ENCODE measurements around the gene TLK1. TPM values are rescaled to one million over a fixed set of nuclear protein-coding genes. Genes with fewer than 3 reads are reported as not detected.

TLK1 gene
- total and polyA plus RNA-seq, 9 of the 15 experiments (the other 6 are each of a cell fraction or from before 2014, with no cell fraction given) = 20.2 to 101 (median 40.5) TPM

DNA sequence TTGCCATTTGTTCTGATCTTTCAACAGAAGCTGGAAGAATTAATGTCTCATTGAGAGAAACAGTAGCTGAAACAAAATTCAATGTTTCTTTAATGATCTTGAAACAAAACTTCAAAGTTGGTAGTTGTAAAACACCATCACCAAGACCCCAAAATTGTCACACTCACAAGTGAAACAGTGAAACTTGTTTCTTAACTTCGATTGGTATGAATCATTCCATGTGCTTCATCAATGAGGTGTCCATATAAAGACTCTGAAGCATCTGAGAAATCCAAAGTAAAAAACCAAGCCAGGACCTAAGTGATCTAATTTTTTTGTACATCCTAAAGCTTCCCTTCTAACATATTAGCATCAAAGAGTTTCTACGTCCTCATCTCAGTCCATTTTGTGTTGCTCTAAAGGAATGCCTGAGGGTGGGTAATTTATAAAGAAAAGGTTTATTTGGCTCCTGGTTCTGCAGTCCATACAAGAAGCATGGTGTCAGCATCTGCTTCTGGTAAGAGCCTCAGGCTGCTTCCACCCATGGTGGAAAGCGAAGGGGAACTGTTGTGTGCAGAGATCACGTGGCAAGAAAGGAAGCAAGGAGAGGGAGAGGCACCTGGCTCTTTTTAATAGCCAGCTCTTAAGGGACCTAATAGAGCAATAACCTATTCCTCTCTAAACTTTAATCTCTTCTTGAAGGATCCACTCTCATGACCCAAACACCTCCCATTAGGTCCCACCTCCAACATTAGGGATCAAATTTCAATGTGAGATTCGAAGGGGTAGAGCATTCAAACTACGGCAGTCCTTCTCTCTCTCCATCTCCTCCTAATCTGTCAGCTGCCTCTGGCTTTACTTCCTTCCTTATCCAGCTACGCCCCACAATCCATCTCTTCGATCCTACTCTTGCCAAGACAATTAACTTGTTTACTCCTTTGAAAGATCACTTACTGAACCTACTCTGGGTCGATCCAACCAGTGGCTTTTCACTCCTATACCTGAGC, 20.7 kb upstream of the TLK1 start (continued):
- no peak for TF ChIP-seq HNRNPUL1 (IDR thresholded peaks at IDR 0.05; ENCODE audit: low read length)
- peak; percentile 56; the same call in 1 of the 2 replicates for TF ChIP-seq DPF2 (IDR thresholded peaks at IDR 0.05)
- TF ChIP-seq MEF2A (IDR thresholded peaks at IDR 0.05; ENCODE audit: control insufficient read depth, low read depth, low read length) = no peak
- TF ChIP-seq TRIM28 (IDR thresholded peaks at IDR 0.05) = peak; percentile 74; the same call in 1 of the 2 replicates
- TF ChIP-seq RCOR1 (IDR thresholded peaks at IDR 0.05; ENCODE audit: borderline replicate concordance in 1 of 2, low read depth in 2 of 2, low read length in 2 of 2) = 0 out of 4 replicates have a peak, but pooled peaks of 1 of the 2 experiments have one; percentile 15
- peak; percentile 18; the same call in 1 of the 2 replicates for TF ChIP-seq CBFA2T3 (IDR thresholded peaks at IDR 0.05)
- TF ChIP-seq ZC3H4 (CRISPR knock-in tag; IDR thresholded peaks at IDR 0.05; ENCODE audit: borderline replicate concordance) = no peak
- TF ChIP-seq SIN3B (IDR thresholded peaks at IDR 0.05; ENCODE audit: low read depth) = no peak
- no peak for TF ChIP-seq BMI1 (IDR thresholded peaks at IDR 0.05; ENCODE audit: low read length)
- TF ChIP-seq, protein P1, sequence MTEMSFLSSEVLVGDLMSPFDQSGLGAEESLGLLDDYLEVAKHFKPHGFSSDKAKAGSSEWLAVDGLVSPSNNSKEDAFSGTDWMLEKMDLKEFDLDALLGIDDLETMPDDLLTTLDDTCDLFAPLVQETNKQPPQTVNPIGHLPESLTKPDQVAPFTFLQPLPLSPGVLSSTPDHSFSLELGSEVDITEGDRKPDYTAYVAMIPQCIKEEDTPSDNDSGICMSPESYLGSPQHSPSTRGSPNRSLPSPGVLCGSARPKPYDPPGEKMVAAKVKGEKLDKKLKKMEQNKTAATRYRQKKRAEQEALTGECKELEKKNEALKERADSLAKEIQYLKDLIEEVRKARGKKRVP (CRISPR knock-in tag; IDR thresholded peaks at IDR 0.05) = no peak
- TF ChIP-seq ZNF316 (IDR thresholded peaks at IDR 0.05) = 0 out of 2 replicates have a peak, but pooled peaks have one; percentile 31
- no peak for TF ChIP-seq MAZ (CRISPR knock-in tag; conservative IDR thresholded peaks at IDR 0.05 in 1 of 2, IDR thresholded peaks at IDR 0.05 in 1 of 2)
- peak; percentile 40; the same call in 1 of the 2 replicates for TF ChIP-seq CTBP1 (IDR thresholded peaks at IDR 0.05; ENCODE audit: borderline replicate concordance)
- no peak for TF ChIP-seq FOXA1 (IDR thresholded peaks at IDR 0.05; ENCODE audit: borderline replicate concordance)
- TF ChIP-seq WHSC1 (IDR thresholded peaks at IDR 0.05; ENCODE audit: low read length) = no peak
- no peak for TF ChIP-seq MXI1 (IDR thresholded peaks at IDR 0.05; ENCODE audit: low read depth, low read length)
- TF ChIP-seq RBFOX2 (IDR thresholded peaks at IDR 0.05; ENCODE audit: low read depth, low read length) = no peak
- TF ChIP-seq, protein P2, sequence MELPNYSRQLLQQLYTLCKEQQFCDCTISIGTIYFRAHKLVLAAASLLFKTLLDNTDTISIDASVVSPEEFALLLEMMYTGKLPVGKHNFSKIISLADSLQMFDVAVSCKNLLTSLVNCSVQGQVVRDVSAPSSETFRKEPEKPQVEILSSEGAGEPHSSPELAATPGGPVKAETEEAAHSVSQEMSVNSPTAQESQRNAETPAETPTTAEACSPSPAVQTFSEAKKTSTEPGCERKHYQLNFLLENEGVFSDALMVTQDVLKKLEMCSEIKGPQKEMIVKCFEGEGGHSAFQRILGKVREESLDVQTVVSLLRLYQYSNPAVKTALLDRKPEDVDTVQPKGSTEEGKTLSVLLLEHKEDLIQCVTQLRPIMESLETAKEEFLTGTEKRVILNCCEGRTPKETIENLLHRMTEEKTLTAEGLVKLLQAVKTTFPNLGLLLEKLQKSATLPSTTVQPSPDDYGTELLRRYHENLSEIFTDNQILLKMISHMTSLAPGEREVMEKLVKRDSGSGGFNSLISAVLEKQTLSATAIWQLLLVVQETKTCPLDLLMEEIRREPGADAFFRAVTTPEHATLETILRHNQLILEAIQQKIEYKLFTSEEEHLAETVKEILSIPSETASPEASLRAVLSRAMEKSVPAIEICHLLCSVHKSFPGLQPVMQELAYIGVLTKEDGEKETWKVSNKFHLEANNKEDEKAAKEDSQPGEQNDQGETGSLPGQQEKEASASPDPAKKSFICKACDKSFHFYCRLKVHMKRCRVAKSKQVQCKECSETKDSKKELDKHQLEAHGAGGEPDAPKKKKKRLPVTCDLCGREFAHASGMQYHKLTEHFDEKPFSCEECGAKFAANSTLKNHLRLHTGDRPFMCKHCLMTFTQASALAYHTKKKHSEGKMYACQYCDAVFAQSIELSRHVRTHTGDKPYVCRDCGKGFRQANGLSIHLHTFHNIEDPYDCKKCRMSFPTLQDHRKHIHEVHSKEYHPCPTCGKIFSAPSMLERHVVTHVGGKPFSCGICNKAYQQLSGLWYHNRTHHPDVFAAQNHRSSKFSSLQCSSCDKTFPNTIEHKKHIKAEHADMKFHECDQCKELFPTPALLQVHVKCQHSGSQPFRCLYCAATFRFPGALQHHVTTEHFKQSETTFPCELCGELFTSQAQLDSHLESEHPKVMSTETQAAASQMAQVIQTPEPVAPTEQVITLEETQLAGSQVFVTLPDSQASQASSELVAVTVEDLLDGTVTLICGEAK (IDR thresholded peaks at IDR 0.05) = 0 out of 2 replicates have a peak, but pooled peaks have one; percentile 21
- TF ChIP-seq, protein P2 (CRISPR knock-in tag; IDR thresholded peaks at IDR 0.05) = no peak
- no peak for TF ChIP-seq ZKSCAN3 (CRISPR knock-in tag; IDR thresholded peaks at IDR 0.05)

Measured in K562 (cell line).